Fibroblast of villous mesenchyme (primary cell): ENCODE data around the gene CD300A. TPM values are rescaled to one million over a fixed set of nuclear protein-coding genes. Genes with fewer than 3 reads are reported as not detected.

ENCODE experiments used
- DNase-seq: peaks from one replicate; pipeline ENCODE4 v3.0.0-alpha.2; 2010; ENCODE audit warnings: low read depth
- H3K4me3 ChIP-seq: 2 replicates; pipeline ENCODE4 v1.5.1; 2011; ENCODE audit warnings: low read depth, mild to moderate bottlenecking, low read length
- CTCF ChIP-seq: IDR thresholded peaks from 2 replicates; pipeline ENCODE4 v1.5.1; 2012; ENCODE audit warnings: low read depth, mild to moderate bottlenecking, low read length; ENCODE audit not compliant: insufficient read depth
- total RNA-seq: library from RNA; depleted of rRNA; stranded (reverse); fragments of >200 nt; gene quantifications from 2 replicates; pipeline ENCODE4 v1.2.3, GENCODE V29; 2012

The CD300A gene
- total RNA-seq, 1 donor = not detected

- H3K4me3 ChIP-seq = no peak overlapping the region
- no peak for TF ChIP-seq CTCF
- DNase-seq = no peak
These were observed 4.9 kb downstream of the CD300A start for GRCh38 chr17:74471341-74471740.

- no peak for TF ChIP-seq CTCF
- no peak overlapping the region for H3K4me3 ChIP-seq
- DNase-seq = no peak
These were observed 6.5 kb downstream of the CD300A start for GRCh38 chr17:74472890-74473289.

GRCh38 chr17:74473294-74473693, 6.9 kb downstream of the CD300A start:
- no peak overlapping the region for H3K4me3 ChIP-seq
- TF ChIP-seq CTCF = no peak
- no peak for DNase-seq

- no peak for DNase-seq
- no peak for TF ChIP-seq CTCF
- H3K4me3 ChIP-seq = no peak overlapping the region
These were observed 7.8 kb downstream of the CD300A start for GRCh38 chr17:74474043-74474792.

GRCh38 chr17:74475189-74475588, 8.8 kb downstream of the CD300A start:
- no peak for DNase-seq
- no peak overlapping the region for H3K4me3 ChIP-seq
- no peak for TF ChIP-seq CTCF

- H3K4me3 ChIP-seq = no peak overlapping the region
- TF ChIP-seq CTCF = no peak
- DNase-seq = no peak
These were observed 11.0 kb downstream of the CD300A start for GRCh38 chr17:74477411-74477810.
